Measurements from ENCODE around the gene IL17C. TPM values are rescaled to one million over a fixed set of nuclear protein-coding genes. Genes with fewer than 3 reads are reported as not detected.

IL17C gene
- total RNA-seq, 2 experiments from 2014 or later, result 0.86 TPM; not detected in 1

- H3K27ac ChIP-seq (ENCODE audit: low read depth, low read length, poor library complexity, severe bottlenecking), result no peak overlapping the region
- H3K9me3 ChIP-seq (ENCODE audit: low read length), result no peaks in the 10 kb centered on the region
- H3K4me2 ChIP-seq (ENCODE audit: low read length), result no peak overlapping the region
- POLR2A ChIA-PET, result no interaction called here
- H3K9me2 ChIP-seq (ENCODE audit: insufficient read depth, low read length), result no peaks in the 10 kb centered on the region
- no peaks in the 10 kb centered on the region for H3K79me2 ChIP-seq (ENCODE audit: insufficient read depth, low read depth, low read length)
- no peak overlapping the region for H2AFZ ChIP-seq (ENCODE audit: low read length)
- H4K20me1 ChIP-seq (ENCODE audit: insufficient read depth, low read length), result no peaks in the 10 kb centered on the region
- H3K4me1 ChIP-seq (ENCODE audit: insufficient read depth, low read length, poor library complexity, severe bottlenecking), result no peaks in the 10 kb centered on the region
- no peak for DNase-seq (ENCODE audit: low spot score)
- H3K36me3 ChIP-seq (ENCODE audit: insufficient read depth, low read length), result peaks cover 78% of the 10 kb centered on the region
- BruUV-seq (replicated peaks), result no TSS peak
- CTCF ChIA-PET (ENCODE audit: unreplicated experiment), result no interaction called here
- intact Hi-C loops (cut with micrococcal nuclease; ENCODE audit: unreplicated experiment), result no loop called here
- H3K4me3 ChIP-seq (ENCODE audit: low read depth, low read length, poor library complexity, severe bottlenecking), result no peak overlapping the region
- no peak for TF ChIP-seq EZH2phosphoT487 (IDR thresholded peaks at IDR 0.05; ENCODE audit: borderline replicate concordance, low read depth, low read length)
- TF ChIP-seq, protein P1, sequence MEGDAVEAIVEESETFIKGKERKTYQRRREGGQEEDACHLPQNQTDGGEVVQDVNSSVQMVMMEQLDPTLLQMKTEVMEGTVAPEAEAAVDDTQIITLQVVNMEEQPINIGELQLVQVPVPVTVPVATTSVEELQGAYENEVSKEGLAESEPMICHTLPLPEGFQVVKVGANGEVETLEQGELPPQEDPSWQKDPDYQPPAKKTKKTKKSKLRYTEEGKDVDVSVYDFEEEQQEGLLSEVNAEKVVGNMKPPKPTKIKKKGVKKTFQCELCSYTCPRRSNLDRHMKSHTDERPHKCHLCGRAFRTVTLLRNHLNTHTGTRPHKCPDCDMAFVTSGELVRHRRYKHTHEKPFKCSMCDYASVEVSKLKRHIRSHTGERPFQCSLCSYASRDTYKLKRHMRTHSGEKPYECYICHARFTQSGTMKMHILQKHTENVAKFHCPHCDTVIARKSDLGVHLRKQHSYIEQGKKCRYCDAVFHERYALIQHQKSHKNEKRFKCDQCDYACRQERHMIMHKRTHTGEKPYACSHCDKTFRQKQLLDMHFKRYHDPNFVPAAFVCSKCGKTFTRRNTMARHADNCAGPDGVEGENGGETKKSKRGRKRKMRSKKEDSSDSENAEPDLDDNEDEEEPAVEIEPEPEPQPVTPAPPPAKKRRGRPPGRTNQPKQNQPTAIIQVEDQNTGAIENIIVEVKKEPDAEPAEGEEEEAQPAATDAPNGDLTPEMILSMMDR (conservative IDR thresholded peaks at IDR 0.05; ENCODE audit: low read length), result no peak
Measured at GRCh38 chr16:88619859-88620815, 18.2 kb upstream of the IL17C start.

DNA sequence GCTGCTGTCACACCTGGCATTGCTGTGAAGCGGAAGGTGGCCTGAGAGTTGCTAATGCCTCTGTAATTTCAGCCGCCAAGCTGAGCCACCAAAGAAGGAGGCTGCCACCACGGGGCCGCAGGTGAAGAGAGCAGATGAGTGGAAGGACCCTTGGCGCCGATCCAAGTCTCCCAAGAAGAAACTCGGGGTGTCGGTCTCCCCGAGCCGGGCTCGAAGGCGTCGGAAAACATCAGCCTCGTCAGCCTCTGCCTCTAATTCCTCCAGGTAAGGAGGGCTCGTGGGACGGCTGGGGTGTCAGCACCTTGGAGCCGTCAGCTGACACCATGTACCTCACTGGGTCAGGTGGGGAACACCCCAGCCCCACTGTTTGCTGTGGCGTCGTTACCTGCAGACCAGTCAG lies 16.2 kb upstream of the IL17C start:
- no peaks in the 10 kb centered on the region for H3K79me2 ChIP-seq (ENCODE audit: insufficient read depth, low read depth, low read length)
- no peaks in the 10 kb centered on the region for H3K4me1 ChIP-seq (ENCODE audit: insufficient read depth, low read length, poor library complexity, severe bottlenecking)
- ChIA-PET POLR2A (no interaction called here), CTCF (ENCODE audit: unreplicated experiment) (no interaction called here)
- H4K20me1 ChIP-seq (ENCODE audit: insufficient read depth, low read length), result no peaks in the 10 kb centered on the region
- intact Hi-C loops (cut with micrococcal nuclease; ENCODE audit: unreplicated experiment), result no loop called here
- H3K9me2 ChIP-seq (ENCODE audit: insufficient read depth, low read length), result no peaks in the 10 kb centered on the region
- H2AFZ ChIP-seq (ENCODE audit: low read length), result no peak overlapping the region
- no peaks in the 10 kb centered on the region for H3K9me3 ChIP-seq (ENCODE audit: low read length)
- no peak overlapping the region for H3K4me3 ChIP-seq (ENCODE audit: low read depth, low read length, poor library complexity, severe bottlenecking)
- no TSS peak for BruUV-seq (replicated peaks)
- no peak overlapping the region for H3K4me2 ChIP-seq (ENCODE audit: low read length)
- peaks cover 79% of the 10 kb centered on the region for H3K36me3 ChIP-seq (ENCODE audit: insufficient read depth, low read length)
- H3K27ac ChIP-seq (ENCODE audit: low read depth, low read length, poor library complexity, severe bottlenecking), result no peak overlapping the region
- TF ChIP-seq EZH2phosphoT487 (IDR thresholded peaks at IDR 0.05; ENCODE audit: borderline replicate concordance, low read depth, low read length), result no peak
- TF ChIP-seq, protein P1 (conservative IDR thresholded peaks at IDR 0.05; ENCODE audit: low read length), result no peak
- DNase-seq (ENCODE audit: low spot score), result no peak

DNA sequence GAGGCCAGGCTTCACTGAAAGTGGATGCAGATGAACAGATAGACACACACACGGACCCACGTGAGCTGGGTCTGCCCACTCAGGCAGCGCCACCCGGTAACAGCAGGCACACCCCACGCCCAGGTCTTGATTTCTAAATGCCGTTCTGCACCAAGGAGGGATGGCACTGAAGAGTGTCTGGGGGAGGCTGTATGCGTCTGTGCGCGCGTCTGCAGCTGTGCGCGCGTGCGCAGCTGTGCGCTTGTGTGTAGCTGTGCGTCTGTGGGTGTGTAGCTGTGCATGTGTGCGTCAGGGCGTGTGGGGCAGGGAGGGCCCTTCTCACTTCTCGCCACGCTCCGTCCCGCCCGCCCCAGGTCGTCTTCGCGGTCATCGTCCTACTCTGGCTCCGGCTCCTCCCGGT lies 15.5 kb upstream of the IL17C start:
- no peaks in the 10 kb centered on the region for H4K20me1 ChIP-seq (ENCODE audit: insufficient read depth, low read length)
- no peak overlapping the region for H2AFZ ChIP-seq (ENCODE audit: low read length)
- no peak overlapping the region for H3K27ac ChIP-seq (ENCODE audit: low read depth, low read length, poor library complexity, severe bottlenecking)
- no peaks in the 10 kb centered on the region for H3K4me1 ChIP-seq (ENCODE audit: insufficient read depth, low read length, poor library complexity, severe bottlenecking)
- intact Hi-C loops (cut with micrococcal nuclease; ENCODE audit: unreplicated experiment), result no loop called here
- H3K4me2 ChIP-seq (ENCODE audit: low read length), result no peak overlapping the region
- no peaks in the 10 kb centered on the region for H3K79me2 ChIP-seq (ENCODE audit: insufficient read depth, low read depth, low read length)
- no peak for DNase-seq (ENCODE audit: low spot score)
- no peaks in the 10 kb centered on the region for H3K9me3 ChIP-seq (ENCODE audit: low read length)
- TF ChIP-seq, protein P1 (conservative IDR thresholded peaks at IDR 0.05; ENCODE audit: low read length), result no peak
- H3K4me3 ChIP-seq (ENCODE audit: low read depth, low read length, poor library complexity, severe bottlenecking), result no peak overlapping the region
- no peaks in the 10 kb centered on the region for H3K9me2 ChIP-seq (ENCODE audit: insufficient read depth, low read length)
- BruUV-seq (replicated peaks), result no TSS peak
- ChIA-PET POLR2A (no interaction called here), CTCF (ENCODE audit: unreplicated experiment) (no interaction called here)
- H3K36me3 ChIP-seq (ENCODE audit: insufficient read depth, low read length), result peaks cover 79% of the 10 kb centered on the region
